ENCODE results near the gene ITGA5.

Gene ITGA5

DNA sequence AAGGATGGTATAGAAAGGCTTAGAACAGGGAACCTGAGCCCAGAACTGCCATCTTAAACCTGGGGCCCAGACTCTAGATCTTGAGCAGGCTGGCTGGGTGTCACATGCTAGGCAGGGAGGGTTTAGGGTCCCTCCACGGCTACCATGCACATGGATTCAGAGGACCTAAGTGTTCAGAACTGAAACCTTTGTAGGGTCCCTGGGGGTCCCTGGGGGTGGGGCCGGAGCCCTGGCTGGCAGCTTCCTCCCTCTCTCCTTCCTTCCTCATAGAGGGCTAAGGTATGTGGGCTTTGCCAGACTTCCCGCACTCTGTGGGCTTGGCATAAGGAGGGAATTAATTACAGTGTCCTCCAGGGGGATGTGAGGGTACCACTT is 29.9 kb downstream of the ITGA5 start:
- TF ChIP-seq, protein P1, sequence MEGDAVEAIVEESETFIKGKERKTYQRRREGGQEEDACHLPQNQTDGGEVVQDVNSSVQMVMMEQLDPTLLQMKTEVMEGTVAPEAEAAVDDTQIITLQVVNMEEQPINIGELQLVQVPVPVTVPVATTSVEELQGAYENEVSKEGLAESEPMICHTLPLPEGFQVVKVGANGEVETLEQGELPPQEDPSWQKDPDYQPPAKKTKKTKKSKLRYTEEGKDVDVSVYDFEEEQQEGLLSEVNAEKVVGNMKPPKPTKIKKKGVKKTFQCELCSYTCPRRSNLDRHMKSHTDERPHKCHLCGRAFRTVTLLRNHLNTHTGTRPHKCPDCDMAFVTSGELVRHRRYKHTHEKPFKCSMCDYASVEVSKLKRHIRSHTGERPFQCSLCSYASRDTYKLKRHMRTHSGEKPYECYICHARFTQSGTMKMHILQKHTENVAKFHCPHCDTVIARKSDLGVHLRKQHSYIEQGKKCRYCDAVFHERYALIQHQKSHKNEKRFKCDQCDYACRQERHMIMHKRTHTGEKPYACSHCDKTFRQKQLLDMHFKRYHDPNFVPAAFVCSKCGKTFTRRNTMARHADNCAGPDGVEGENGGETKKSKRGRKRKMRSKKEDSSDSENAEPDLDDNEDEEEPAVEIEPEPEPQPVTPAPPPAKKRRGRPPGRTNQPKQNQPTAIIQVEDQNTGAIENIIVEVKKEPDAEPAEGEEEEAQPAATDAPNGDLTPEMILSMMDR (IDR thresholded peaks at IDR 0.05; ENCODE audit: low read depth, low read length): no peak
- H3K4me3 ChIP-seq (ENCODE audit: low read depth, low read length): no peak overlapping the region

DNA sequence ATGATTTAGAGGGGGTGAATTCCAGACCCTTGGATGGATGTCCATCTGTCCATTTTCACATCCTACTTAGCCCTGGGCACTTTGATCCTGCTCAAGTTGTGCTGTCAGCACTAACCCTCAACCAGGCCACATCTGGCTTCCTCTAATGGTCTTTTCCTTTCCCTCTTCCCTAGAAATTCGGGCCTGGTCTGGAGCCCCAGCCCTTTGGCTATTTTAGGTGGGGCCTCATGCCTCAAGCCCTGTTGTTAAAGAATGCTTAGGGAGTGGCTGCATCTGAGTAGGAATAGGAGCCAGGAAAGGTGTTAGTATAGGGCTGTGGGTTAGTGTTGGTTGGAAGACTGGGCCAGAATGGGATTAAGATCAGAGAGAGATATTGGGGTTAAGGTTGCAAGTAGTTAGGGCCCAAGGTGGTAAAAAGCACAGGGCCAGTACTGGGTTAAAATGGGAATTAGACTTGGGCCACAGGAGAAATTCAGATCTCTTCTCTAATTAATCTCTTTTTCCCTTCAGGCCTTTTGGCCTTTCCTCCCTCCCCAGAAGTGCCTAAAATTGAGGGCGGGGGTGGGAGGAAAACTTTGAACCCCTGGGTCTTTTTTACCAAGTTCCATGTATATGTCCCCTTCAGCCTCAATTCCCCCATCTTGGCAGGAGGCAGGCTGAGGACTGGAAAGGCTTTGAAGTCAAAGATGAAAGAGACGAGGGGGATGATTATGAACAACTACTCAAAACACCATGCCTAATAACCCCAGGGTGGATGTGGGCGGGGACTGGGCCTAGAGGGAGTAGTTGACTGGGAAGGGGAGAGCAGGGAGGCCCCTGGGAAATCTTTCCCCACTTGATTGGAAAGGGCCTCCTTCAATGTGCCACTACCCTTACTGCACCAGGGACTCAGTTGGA is 30.6 kb downstream of the ITGA5 start:
- TF ChIP-seq, protein P1 (IDR thresholded peaks at IDR 0.05; ENCODE audit: low read depth, low read length): no peak
- no peak overlapping the region for H3K4me3 ChIP-seq (ENCODE audit: low read depth, low read length)

DNA sequence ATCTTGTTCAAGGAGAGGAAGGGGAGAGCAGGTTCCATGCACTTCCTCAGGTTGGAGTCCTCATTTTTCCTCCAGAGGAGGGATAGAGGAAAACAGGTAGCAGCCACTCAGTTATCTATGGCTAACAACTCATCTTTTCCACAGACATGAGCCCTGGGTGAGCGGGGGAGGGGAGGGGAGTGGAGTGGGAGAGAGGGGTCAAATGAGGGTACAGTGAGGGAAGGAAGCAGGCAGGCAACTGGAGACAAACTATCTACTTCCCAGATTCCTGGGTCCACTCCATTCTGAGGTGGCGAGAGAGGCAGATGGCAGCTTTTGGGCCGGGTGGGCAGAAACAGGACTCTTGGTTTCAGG is 32.0 kb downstream of the ITGA5 start:
- TF ChIP-seq, protein P1 (IDR thresholded peaks at IDR 0.05; ENCODE audit: low read depth, low read length): no peak
- no peak overlapping the region for H3K4me3 ChIP-seq (ENCODE audit: low read depth, low read length)

DNA sequence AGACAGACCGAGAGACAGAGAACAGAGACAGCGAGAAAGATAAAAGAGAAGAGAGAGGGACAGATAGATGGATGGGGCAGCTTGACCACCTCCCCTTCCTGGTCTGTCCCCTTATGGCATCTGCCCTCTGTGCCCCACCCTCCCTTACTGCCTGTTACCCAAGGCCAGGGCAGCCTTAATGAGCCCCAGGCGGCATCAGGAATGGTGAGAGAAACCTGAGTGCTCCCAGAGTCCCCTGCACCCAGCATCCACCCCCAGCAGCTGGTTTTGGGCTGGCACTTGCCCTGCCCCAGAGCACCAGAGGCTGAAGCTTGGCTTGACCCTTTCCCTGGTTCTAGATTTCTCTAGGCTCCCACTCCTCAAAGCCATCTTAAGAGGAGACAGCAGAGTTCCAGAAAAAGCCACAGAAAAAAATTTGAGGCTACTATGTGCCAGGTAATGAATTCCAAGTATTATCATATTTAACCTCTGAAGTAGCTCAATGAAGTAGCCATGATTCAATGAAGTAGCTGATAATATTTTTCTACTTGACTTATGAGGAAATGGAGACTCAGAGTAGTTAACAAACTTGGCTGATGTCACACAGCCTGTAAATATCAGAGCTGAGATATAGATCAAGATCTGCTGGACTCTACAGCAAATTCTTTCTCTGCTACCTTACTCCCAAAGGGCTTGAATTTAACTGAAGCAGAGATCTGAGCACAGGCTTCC is 32.5 kb downstream of the ITGA5 start:
- H3K4me3 ChIP-seq (ENCODE audit: low read depth, low read length): no peak overlapping the region
- TF ChIP-seq, protein P1 (IDR thresholded peaks at IDR 0.05; ENCODE audit: low read depth, low read length): no peak

DNA sequence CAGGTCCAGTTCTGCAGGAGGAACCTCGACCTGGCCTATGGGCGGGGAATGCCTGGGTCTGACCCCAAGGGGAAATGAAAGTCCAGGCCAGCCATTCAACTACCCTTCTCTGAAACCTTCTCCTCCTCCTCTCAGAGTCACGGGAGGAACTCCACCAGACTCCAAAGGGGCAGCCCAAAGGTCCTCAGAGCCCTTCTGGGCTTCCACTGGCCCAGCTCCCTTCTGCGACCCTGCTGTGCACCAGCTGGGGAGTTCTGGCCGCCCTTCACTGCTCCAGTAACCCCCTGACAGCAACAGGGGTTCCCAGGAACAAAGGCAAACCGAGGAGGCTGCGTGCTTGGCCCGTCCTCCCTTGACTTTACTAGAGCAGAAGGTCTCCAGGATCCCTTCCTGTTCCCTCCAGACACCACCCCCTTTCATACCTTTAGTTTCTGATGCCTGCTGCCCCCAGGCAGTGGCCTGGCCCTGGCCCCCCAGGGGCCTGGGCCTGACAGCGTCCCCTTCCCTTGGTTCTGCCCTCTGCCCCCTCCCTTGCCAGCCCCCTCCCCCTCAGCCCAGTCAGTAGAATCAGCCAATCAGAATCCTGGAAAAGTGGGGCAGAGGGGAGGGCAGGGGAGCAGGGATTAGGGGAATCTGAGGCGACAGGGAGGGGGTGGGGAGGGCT is 33.7 kb downstream of the ITGA5 start:
- TF ChIP-seq, protein P1 (IDR thresholded peaks at IDR 0.05; ENCODE audit: low read depth, low read length): no peak
- H3K4me3 ChIP-seq (ENCODE audit: low read depth, low read length): no peak overlapping the region

DNA sequence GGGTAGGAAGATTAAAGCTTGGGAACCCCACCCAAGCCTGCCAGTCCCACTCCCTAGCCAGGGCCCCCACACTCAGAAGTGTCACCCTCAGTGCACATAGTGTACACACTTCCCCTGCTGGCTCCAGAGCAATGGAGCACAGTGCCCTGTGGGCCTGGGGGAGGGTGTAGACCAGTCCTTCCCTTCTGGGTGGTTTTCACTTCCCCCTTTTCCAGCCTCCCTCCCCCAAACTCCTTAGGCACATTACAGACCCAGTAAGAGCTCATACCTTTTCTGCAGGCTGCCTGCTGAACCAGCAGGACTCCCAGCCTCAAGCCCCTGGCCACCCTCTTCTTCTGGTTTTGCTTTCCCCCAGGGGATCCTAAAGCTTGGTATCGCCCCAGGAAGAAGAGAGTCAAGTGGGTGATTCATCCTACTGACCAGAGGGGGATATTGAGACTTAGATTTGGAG is 34.5 kb downstream of the ITGA5 start, which contains the start of gene ZNF385A:
TSS of gene ZNF385A (minus strand) at position 143 of the 451 bp plus-strand sequence. CDS start 219 bp downstream, outside the sequence.
- no peak within 1 kb of the TSS for H3K4me3 ChIP-seq (ENCODE audit: low read depth, low read length)
- TF ChIP-seq, protein P1 (IDR thresholded peaks at IDR 0.05; ENCODE audit: low read depth, low read length): no peak

Data from WI38 (cell line).